Activated CD4-positive, CD25-positive, alpha-beta regulatory T cell treated with anti-CD3 and anti-CD28 coated beads, Interleukin-2, amount 50 U/mL, for 72 hours (primary cell): ENCODE measurements around the gene UTS2R.
"Not testable (repeated sequence)": the region's sequence is repeated elsewhere in the genome, so short reads cannot be mapped to it uniquely, and the experiment has no call there.

ENCODE experiments used
- DNase-seq: peaks from one replicate; pipeline ENCODE4 v3.0.0; 2021

Gene UTS2R

DNA sequence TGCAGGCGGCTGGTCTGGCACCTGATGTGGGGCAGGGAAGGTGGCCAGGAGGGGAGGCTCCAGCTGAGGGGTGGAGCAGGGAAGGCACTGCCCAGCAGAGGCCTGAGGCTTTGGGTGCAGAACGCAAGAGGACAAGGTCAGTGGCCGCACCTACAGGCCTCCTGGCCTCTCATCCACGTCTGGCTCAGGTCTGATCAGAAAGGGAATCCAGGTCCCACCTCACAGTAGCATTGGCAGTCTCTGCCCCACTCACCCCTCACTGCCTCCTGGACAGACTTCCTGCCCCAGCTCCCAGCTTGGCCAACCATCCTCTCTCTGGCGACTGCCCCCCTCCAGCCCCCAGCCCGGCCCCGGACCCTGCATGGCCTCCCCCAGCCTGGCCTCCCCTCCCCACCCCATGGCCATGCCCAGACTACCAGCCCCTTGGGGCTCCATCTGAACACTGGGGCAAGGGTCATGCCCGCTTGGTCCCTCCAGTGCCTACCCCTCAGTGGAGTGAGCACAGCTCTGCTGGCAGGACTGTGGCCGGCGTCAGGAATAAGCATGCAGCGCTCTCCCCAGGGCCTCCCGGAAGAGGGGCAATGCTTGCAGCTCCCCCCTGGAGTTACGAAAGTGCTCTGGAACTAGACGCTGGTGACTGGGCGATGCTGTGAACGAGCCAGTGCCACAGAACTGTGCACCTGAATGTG, 4.6 kb downstream of the UTS2R start:
- DNase-seq, result no peak

DNA sequence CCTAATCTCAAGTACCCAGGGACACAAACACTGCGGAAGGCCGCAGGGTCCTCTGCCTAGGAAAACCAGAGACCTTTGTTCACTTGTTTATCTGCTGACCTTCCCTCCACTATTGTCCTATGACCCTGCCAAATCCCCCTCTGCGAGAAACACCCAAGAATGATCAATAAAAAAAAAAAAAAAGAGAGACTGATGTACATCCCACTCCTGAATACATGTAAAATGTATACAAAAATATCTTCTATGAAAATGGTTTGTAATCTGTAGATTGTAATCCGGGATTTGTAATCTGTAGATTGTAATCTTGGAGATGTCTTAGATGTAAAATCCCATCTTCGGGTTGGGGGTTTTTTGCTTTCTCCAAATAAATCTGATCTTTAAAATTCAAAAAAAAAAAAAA, 5.7 kb downstream of the UTS2R start:
- not testable (repeated sequence) for DNase-seq

DNA sequence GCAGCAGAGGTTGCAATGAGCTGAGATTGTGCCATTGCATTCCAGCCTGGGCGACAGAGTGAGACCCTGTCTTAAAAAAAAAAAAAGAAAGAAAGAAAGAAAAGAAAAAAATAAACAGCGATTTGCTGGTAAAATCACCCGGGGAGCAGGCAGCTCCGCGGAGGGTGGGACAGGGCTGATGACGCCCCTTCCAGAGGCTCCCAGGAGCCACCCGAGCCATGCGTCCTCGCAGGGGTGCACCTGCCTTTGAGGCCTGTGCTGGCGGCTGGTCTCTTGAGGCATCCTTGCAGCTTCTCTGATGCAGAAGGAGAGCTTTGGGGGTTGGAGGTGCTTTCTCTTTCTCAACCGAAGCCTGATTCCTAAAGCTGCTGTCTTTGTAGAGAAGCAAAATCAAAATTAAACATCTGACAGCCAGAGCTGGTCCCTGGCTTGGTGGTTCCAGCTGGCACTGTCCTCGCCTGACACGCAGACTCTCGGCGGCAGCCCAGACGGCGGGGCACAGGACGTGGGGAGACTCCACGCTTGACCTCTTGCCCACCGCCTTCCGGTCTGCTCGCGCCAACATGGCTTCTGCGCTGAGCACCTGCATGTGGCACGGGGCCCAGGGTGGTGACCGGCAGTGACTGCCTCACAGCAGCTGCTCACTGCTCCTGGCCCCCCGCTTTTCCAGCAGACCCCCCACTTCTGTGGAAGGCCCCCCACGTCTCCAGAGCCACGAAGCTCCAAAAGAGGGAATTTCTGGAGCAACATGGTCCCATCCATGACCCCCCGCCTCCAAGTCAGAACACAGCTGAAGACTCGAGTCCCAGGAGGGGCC, 6.6 kb downstream of the UTS2R start:
- no peak for DNase-seq

DNA sequence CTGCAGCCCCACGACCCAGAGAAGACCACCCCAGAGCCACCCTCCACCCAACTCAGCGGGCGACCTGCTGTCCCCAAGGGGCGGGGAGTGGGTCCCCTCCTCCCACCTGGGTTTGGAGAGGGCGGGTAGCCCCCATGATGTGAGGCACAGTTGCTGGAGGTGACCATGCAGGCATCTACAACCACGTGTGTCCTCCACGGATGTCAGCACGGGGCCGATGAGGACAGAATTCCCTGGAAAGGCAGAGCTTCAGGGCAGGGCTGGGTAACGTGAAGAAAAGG, 7.1 kb downstream of the UTS2R start:
- DNase-seq, result no peak

DNA sequence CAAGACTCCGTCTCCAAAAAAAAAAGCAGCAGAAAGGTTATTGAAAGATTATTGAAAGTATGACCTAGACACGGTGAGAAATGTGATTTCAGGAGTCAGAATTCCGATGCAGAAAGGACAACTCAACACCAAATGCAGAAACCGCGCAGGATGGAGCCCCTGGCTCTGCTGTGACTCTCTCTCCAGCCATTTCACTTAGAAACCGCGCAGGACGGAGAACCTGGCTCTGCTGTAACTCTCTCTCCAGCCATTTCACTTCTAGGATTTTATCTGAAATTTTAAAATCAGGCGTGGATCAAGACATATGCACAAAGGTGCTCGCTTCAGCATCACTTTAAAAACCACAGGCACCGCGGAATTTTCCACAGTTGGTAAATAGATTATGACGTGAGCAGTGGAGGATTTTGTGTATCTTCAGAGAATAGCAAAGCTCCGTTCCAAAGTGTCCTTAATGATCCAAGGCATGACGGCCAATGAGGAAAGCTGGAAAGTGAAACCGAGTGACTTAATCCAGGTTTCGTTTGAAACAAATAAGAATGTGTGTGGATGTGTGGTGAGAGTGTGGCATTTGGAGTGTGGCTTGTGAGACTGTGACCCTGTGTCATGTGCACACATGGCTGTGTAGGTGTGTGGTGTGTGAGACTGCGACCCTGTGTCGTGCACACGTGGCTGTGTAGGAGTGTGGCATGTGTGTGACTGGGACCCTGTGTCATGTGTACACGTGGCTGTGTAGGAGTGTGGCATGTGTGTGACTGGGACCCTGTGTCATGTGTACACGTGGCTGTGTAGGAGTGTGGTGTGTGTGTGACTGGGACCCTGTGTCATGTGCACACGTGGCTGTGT, 9.5 kb downstream of the UTS2R start:
- DNase-seq, result no peak

GRCh38 chr17:82381703-82382009, 10.1 kb downstream of the UTS2R start:
- DNase-seq, result not testable (repeated sequence)

GRCh38 chr17:82382220-82382932, 10.8 kb downstream of the UTS2R start:
- DNase-seq, result not testable (repeated sequence)

DNA sequence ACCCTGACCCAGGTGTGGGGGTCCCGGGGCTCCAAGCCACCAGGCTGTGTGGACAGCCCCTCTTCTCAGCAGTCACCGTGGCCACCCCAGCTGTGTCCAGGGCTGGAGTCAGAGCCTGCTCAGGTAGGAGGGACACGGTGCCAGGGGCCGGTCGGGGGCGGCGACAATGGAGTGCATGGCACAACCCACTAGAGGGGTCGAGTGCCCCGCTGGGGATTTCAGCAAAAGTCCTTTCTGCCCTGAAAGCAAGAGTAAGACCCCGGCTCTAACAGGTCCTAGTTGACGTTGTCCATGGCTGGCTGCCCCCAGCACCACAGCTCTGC, 11.3 kb downstream of the UTS2R start:
- no peak for DNase-seq

DNA sequence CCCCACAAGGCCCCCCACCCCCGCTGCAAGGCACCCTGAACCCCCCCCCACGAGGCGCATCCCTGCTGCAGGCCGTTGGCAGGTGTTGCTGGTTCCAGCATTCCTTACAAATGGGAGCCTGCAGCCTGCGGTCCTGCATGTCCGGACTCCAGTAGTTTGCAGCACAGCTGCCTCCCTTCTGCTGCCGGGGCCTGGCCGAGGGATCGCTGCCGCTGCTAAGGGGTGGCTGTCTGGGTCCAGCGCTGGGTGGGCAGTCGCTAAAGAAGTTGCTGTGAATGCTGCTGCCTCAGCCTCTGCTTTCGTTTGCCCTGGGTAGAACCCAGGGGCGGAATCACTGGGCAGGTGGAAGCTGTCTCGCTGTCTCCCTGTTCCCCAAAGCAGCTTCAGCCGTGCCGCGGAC, 11.8 kb downstream of the UTS2R start:
- no peak for DNase-seq

DNA sequence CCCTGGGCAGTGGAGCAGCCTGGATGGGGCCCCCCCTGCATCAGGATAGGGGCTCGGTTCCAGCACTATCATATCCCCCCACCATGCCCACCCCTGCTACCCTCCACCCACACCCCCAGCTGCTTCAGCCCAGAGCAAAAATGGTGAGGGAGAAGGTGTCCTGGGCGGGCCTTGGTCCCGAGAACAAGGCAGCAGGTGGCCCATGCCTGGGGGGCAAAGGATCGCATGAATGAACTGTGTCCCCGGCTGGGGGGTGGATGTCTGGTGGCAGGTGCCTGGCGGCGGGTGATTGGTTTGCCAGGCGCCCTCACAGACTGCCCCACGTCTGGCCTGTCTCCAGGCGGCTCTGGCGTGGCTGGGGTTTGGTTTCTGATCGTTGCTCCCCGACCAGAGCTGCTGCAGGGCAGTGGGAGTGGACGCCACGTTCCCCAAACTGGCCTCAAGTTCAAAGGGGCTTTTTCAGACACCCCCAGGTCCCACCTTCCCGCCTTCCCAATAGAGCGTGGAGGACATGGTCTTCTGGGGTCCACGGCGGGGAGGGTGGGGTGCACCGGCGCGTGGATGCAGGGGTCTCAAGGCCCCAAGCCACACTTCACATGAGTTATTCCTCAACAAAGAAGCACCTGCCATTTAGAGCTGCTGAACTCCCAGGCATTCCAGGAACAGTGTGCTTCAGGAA, 12.6 kb downstream of the UTS2R start:
- no peak for DNase-seq

DNA sequence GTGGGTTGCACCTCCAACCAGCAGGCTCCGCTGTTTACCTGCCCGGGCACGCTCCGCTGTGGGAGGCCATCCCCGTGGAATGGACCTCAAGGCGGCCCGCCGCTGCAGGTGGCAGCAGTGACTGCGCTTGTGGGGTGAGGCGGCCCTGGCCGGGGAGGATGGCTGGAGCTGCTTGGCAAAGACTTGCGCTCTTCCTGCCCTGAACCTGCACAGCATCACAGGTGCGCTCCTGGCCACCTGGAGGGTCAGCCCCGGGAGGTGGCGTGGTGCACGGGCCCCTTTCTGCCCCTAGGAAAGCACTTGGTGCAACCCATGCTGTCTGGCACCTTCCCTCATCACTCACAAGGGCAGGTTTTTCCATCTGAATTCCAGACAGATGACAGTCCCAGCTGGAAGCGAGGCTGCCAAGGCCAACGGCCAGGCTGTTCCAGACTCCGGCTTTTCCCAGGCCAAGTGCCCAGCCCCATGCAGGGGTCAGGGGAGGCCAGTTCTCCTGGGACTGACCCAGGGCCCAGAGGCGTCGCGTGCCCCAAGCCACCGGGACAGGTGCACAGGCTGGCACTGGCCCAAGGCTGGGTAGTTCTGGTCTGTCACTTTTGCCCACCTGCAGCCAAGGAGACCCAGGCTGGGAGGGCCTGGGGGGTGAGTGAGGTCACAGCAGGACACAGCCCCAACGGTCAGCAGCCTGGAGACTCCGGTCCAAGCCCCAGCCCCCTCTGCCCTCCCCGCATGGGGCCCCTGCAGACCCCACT, 13.3 kb downstream of the UTS2R start:
- no peak for DNase-seq

DNA sequence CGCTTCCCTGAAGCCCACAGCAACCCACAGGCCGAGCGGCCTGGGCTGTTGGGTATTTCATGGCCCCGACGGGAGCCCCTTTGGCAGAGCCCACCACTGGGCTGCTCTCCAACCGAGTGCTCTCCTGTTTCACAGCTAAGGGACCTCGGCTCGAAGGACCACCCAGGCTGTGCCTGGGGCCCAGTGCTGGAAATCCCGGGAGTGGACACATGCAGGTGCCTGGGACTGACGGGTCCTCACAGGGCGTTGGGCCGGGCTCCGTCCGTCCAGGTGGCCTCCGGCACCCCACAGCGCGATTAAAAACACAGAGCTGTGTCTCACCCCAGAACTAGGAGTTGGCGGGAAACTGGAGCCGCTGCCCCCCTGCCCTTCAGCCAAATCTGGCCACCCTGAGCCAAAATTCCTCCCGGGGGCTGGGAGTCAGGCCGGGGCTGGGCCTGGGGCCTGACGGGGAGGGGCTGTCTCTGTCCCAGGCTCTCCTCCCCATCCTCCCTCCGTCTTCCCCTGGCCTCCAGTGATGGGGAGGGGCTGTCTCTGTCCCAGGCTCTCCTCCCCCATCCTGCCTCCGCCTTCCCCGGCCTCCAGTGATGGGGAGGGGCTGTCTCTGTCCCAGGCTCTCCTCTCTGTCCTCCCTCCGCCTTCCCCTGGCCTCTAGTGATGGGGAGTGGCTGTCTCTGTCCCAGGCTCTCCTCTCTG, 14.1 kb downstream of the UTS2R start:
- DNase-seq, result no peak

- no peak for DNase-seq
These were observed 14.8 kb downstream of the UTS2R start for GRCh38 chr17:82386255-82386831.

DNA sequence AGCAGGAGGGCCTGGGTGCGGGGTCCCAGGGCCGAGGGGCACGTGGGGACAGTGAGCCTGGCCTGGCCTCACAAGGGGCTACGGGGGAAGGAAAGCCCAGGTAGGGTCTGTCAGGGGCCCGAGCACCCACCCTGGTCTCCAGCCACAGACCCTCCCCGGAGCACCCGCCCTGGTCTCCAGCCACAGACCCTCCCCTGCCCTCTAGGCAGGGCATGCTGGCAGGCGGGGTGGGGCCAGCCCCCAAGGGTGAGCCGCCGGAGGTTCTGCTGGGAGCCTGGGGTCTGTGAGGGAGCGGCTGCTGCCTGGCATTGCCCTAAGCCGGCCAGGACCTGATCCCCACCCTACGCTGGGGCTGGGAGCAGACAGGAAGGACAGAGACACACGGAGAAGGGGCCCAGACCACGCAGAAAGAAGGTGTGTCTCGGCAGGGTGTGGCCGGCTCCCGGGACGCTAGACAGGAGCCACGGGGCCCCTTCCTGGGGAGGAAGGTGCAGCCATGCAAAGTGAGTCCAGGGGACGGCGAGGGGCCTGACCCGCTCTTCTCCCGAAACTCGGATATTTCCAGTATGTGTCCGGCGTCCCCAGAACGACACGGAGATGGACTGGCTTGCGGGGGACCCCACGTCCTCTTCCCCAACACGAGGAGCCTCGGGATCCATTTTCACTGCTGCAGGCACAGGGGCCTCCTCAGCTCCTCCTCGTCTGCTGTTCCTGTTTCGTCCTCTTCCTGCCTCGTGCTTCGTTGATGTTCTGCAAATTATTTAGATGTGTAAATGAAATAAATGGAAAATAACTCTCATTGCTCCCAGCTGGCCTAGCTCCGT, 15.5 kb downstream of the UTS2R start:
- DNase-seq, result no peak

GRCh38 chr17:82387705-82388106, 16.1 kb downstream of the UTS2R start:
- no peak for DNase-seq

DNA sequence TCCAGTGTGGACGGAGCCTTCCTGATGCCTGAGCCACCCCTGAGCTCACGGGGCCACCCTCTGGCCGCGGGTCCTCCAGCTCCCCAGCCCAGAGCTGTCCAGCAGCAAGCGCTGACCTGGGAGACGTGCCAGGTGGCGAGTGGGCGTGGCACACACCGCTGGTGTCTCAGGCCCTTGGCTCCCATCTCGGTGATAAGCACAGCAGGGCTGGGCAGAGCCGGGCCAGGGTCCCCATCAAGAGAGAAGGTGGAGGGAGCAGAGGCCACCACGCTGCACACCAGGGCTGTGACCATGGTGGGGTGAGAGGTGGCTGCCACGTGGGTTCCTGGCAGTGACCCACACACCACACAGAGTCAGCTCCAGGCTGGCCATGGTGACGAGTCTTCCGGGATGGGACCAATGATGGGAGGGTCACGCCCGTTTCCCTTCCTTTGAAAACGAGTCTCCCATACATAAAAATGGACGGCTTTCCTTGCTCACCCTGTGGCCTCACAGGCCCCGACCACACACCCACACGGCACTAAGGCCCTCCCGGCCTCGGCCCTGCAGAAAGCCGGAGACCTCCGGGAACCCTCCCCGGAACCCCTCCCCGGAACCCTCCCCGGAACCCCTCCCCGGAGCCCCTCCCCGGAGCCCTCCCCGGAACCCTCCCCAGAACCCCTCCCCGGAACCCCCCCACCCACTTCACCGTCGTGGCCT, 16.8 kb downstream of the UTS2R start:
- no peak for DNase-seq

- DNase-seq, result no peak
These were observed 17.3 kb downstream of the UTS2R start for GRCh38 chr17:82388922-82389283.

- no peak for DNase-seq
These were observed 17.8 kb downstream of the UTS2R start for GRCh38 chr17:82389379-82389778.

DNA sequence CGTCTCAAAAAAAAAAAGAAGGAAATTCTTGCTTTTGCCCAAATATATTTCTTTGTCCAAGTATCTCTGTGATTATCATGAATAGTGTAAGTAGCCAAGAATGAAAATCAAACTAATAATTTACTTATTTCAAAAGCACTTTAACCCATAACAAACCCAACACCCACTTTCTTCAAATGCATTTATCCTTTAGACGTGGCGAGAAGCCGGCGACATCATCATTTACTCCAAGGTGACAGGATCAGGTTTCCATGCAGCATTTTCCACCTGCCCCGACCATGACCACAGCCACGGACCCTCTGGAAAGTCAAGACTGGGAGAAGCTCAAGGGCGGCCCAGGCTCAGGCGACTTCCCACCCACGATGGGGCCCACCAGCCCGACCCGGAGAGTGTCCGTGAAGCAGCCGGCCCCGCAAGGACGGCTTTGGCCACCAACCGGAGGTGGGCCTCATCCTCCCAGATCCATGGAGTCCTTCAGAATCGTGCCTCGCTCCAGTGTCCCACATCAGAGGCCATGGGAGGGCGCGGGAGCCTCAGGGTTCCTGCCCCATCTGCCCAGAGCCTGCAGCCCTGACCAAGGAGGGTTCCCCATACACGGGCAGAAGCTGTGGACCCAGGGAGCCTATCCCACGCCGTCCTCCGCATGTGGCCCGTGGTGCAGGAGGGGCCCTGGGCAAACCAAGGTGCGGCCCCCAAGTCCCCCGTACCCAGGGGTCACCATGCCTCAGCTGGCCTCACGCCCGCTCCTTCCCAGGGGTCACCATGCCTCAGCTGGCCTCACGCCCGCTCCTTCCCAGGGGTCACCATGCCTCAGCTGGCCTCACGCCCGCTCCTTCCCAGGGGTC, 18.7 kb downstream of the UTS2R start:
- DNase-seq, result no peak
